NCI-H524 treated with DMSO at 0.1 percent for 48 hours (cell line): ENCODE measurements around the gene INO80C.
"Not testable (repeated sequence)": the region's sequence is repeated elsewhere in the genome, so short reads cannot be mapped to it uniquely, and the experiment has no call there.

ENCODE experiments used
- DNase-seq: peaks from one replicate; lab custom pipeline; 2025; lab: John Stamatoyannopoulos, UW

The INO80C gene

GRCh38 chr18:35459997-35460396, 37.8 kb downstream of the INO80C start:
- DNase-seq = no peak

- no peak for DNase-seq
These were observed 38.9 kb downstream of the INO80C start for GRCh38 chr18:35458677-35459441.

- no peak for DNase-seq
These were observed 39.5 kb downstream of the INO80C start for GRCh38 chr18:35458271-35458670.

GRCh38 chr18:35457140-35457704, 40.5 kb downstream of the INO80C start:
- DNase-seq = no peak

GRCh38 chr18:35455926-35456763, 41.6 kb downstream of the INO80C start:
- no peak for DNase-seq

- DNase-seq = no peak
These were observed 43.0 kb downstream of the INO80C start for GRCh38 chr18:35454803-35455202.

GRCh38 chr18:35453065-35453464, 44.7 kb downstream of the INO80C start:
- DNase-seq = not testable (repeated sequence)

GRCh38 chr18:35451916-35452315, 45.8 kb downstream of the INO80C start:
- DNase-seq = no peak

GRCh38 chr18:35451032-35451431, 46.7 kb downstream of the INO80C start:
- DNase-seq = no peak

- DNase-seq = no peak
These were observed 53.1 kb downstream of the INO80C start for GRCh38 chr18:35444636-35445035.

- no peak for DNase-seq
These were observed 53.9 kb downstream of the INO80C start for GRCh38 chr18:35443847-35444246.

GRCh38 chr18:35443434-35443833, 54.3 kb downstream of the INO80C start:
- no peak for DNase-seq

GRCh38 chr18:35442701-35443100, 55.1 kb downstream of the INO80C start:
- DNase-seq = no peak

- DNase-seq = no peak
These were observed 55.7 kb downstream of the INO80C start for GRCh38 chr18:35441857-35442595.

- DNase-seq = no peak
These were observed 59.1 kb downstream of the INO80C start for GRCh38 chr18:35438480-35439234.

GRCh38 chr18:35437836-35438235, 59.9 kb downstream of the INO80C start:
- DNase-seq = no peak

GRCh38 chr18:35436076-35436649, 61.6 kb downstream of the INO80C start:
- no peak for DNase-seq

GRCh38 chr18:35435401-35435800, 62.4 kb downstream of the INO80C start:
- DNase-seq = no peak

GRCh38 chr18:35432565-35433001, 65.2 kb downstream of the INO80C start:
- DNase-seq = no peak

GRCh38 chr18:35431374-35431741, 66.4 kb downstream of the INO80C start:
- no peak for DNase-seq

GRCh38 chr18:35430721-35431373, 66.9 kb downstream of the INO80C start:
- DNase-seq = no peak
